Stomach (tissue), 4 donors: ENCODE measurements around the gene CREB3L1.

Source experiments
- EP300 ChIP-seq: sonication (generic); formaldehyde crosslinking; IDR thresholded peaks from one replicate; pipeline ENCODE4 v1.6.1; 2017; ENCODE audit warnings: antibody characterized with exemption
- POLR2A ChIP-seq, 4 donors: fragments of 450-650 bp; IDR thresholded peaks; one replicate each; pipeline ENCODE4 v1.6.1; 2016; ENCODE audit warnings: antibody characterized with exemption in 4 of 4, control low read depth in 2 of 4, mild to moderate bottlenecking in 1 of 4, moderate library complexity in 1 of 4
- POLR2AphosphoS5 ChIP-seq, 3 donors: sonication (generic); formaldehyde crosslinking; IDR thresholded peaks; one replicate each; pipeline ENCODE4 v1.6.1; 2016; ENCODE audit warnings: antibody characterized with exemption in 3 of 3
- TF ChIP-seq, protein P1 (sequence below), 7 experiments: fragments of 450-650 bp in 4 of 7; fragments of 200-600 bp in 3 of 7; sonication (generic) in 3 of 7; IDR thresholded peaks; one replicate each; pipeline ENCODE4 v1.5.1; 2016 to 2019; ENCODE audit warnings: antibody characterized with exemption in 7 of 7, control low read depth in 2 of 7, mild to moderate bottlenecking in 1 of 7

DNA sequence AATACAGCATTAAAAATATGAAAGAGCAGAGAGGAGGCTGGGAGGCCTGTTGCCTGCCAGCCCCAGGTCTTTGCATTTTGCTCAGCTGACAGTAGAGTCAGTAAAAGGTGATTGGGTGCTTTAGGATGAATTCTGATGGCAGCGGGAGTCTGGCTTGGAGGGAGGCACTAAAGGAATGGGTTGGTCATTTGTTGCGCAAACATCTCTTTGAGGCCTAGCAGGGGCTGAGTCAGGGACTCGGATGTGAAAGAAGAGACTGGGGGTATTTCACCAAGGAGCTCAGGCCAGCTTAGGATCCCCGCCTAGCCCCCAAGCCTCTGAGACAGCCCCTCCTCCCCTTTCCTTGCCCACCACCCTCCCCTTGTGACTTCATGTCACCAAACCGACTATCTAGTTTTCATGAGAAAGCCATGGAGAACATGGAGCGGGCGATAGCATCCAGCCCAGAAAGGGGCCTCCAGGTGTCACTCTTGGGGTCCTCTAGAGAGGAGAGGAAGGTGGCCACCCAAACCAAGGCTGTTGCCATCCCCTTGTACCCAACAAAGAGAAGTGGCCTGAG, 79.5 kb downstream of the CREB3L1 start:
- TF ChIP-seq, protein P1, sequence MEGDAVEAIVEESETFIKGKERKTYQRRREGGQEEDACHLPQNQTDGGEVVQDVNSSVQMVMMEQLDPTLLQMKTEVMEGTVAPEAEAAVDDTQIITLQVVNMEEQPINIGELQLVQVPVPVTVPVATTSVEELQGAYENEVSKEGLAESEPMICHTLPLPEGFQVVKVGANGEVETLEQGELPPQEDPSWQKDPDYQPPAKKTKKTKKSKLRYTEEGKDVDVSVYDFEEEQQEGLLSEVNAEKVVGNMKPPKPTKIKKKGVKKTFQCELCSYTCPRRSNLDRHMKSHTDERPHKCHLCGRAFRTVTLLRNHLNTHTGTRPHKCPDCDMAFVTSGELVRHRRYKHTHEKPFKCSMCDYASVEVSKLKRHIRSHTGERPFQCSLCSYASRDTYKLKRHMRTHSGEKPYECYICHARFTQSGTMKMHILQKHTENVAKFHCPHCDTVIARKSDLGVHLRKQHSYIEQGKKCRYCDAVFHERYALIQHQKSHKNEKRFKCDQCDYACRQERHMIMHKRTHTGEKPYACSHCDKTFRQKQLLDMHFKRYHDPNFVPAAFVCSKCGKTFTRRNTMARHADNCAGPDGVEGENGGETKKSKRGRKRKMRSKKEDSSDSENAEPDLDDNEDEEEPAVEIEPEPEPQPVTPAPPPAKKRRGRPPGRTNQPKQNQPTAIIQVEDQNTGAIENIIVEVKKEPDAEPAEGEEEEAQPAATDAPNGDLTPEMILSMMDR (IDR thresholded peaks at IDR 0.05) = no peak
- no peak for TF ChIP-seq EP300
- no peak for TF ChIP-seq POLR2A (IDR thresholded peaks at IDR 0.05)
- TF ChIP-seq POLR2AphosphoS5 (IDR thresholded peaks at IDR 0.05) = no peak
